GM12878 (cell line): ENCODE results near the gene KCNN3. TPM values are rescaled to one million over a fixed set of nuclear protein-coding genes. Genes with fewer than 3 reads are reported as not detected.

Experiments used
- CBX5 ChIP-seq: sonication (generic); IDR thresholded peaks from 2 replicates; pipeline ENCODE4 v1.6.1; 2016; ENCODE audit warnings: low read depth, moderate library complexity, mild to moderate bottlenecking, inconsistent platforms
- CHD1 ChIP-seq: IDR thresholded peaks from 2 replicates; pipeline ENCODE4 v1.6.1; 2012; ENCODE audit warnings: low read depth, low read length, improper control_type of control experiment
- CUX1 ChIP-seq: IDR thresholded peaks from 2 replicates; pipeline ENCODE4 v1.6.1; 2012; ENCODE audit warnings: improper control_type of control experiment, low read depth, low read length; ENCODE audit not compliant: insufficient replicate concordance
- DPF2 ChIP-seq: fragments of 450-650 bp; IDR thresholded peaks from 2 replicates; pipeline ENCODE4 v1.6.1; 2017; ENCODE audit warnings: mild to moderate bottlenecking
- E2F8 ChIP-seq: fragments of 450-650 bp; IDR thresholded peaks from 2 replicates; pipeline ENCODE4 v1.6.1; 2018; ENCODE audit warnings: mild to moderate bottlenecking, low read depth, moderate library complexity; ENCODE audit not compliant: partially characterized antibody
- FOXM1 ChIP-seq: IDR thresholded peaks from 2 replicates; pipeline ENCODE4 v1.6.1; 2012; ENCODE audit warnings: low read depth, mild to moderate bottlenecking, inconsistent platforms, low read length, moderate library complexity
- MAX ChIP-seq: IDR thresholded peaks from 2 replicates; pipeline ENCODE4 v1.6.1; 2012; ENCODE audit warnings: low read depth, low read length, improper control_type of control experiment
- MEF2B ChIP-seq: fragments of 450-650 bp; IDR thresholded peaks from 2 replicates; pipeline ENCODE4 v1.6.1; 2018; ENCODE audit warnings: mild to moderate bottlenecking, moderate library complexity; ENCODE audit not compliant: partially characterized antibody, poor library complexity, severe bottlenecking
- NR2C2 ChIP-seq: IDR thresholded peaks from 2 replicates; pipeline ENCODE4 v1.6.1; 2011; ENCODE audit warnings: borderline replicate concordance, low read depth; ENCODE audit not compliant: control insufficient read depth, insufficient read length
- PRDM15 ChIP-seq: fragments of 450-650 bp; formaldehyde crosslinking; IDR thresholded peaks from 2 replicates; pipeline ENCODE4 v1.4.0; 2020; ENCODE audit warnings: mild to moderate bottlenecking, moderate library complexity
- SMAD1 ChIP-seq: fragments of 450-650 bp; IDR thresholded peaks from 2 replicates; pipeline ENCODE4 v1.6.1; 2018; ENCODE audit warnings: mild to moderate bottlenecking, low read depth; ENCODE audit not compliant: partially characterized antibody
- SMAD5 ChIP-seq: IDR thresholded peaks from 2 replicates; pipeline ENCODE4 v1.6.1; 2016; ENCODE audit warnings: antibody characterized with exemption, low read depth
- STAT1 ChIP-seq: fragments of 450-650 bp; conservative IDR thresholded peaks from 2 replicates; pipeline ENCODE4 v1.6.1; 2014; ENCODE audit warnings: antibody characterized with exemption, mild to moderate bottlenecking
- YBX1 ChIP-seq: fragments of 450-650 bp; IDR thresholded peaks from 2 replicates; pipeline ENCODE4 v1.6.1; 2016; ENCODE audit warnings: antibody characterized with exemption
- ZSCAN29 ChIP-seq: fragments of 450-650 bp; IDR thresholded peaks from 2 replicates; pipeline ENCODE4 v1.6.1; 2017; ENCODE audit warnings: mild to moderate bottlenecking, moderate library complexity
- polyA plus RNA-seq, 11 experiments: library from polyadenylated mRNA; depleted of rRNA in 4 of 11; unstranded in 6 of 11; stranded (reverse) in 5 of 11; fragments of >200 nt; fragmentation: Nextera tagmentation in 4 of 11; fragmentation: Illumina TruSeq in 1 of 11; extraction: Ambion mirVana in 4 of 11; extraction: Trizol in 1 of 11; gene quantifications; 1 replicate in 1 of 11; 2 replicates in 10 of 11; pipeline versions ENCODE4 v1.2.1 to v1.2.3, GENCODE V29; 2011 to 2016; ENCODE audit warnings: inconsistent platforms in 2 of 11, missing spikeins in 2 of 11, low read depth in 1 of 11
- total RNA-seq, 4 experiments: library from RNA; depleted of rRNA in 3 of 4; stranded (reverse); fragments of >200 nt in 3 of 4; fragmentation: Illumina TruSeq in 1 of 4; extraction: Trizol in 1 of 4; gene quantifications; 2 replicates each; pipeline versions ENCODE4 v1.2.1 to v1.2.3, GENCODE V29; 2013 to 2021
- TF ChIP-seq, protein P1 (sequence below): fragments of 450-650 bp; IDR thresholded peaks from 2 replicates; pipeline ENCODE4 v1.6.1; 2017; ENCODE audit warnings: antibody characterized with exemption, mild to moderate bottlenecking, moderate library complexity

KCNN3 gene
- total and polyA plus RNA-seq, 10 of the 15 experiments (the other 5 are each of a cell fraction or from before 2014, with no cell fraction given) = 3.5 to 26.4 (median 14.9) TPM

GRCh38 chr1:154874465-154874864, 4.4 kb upstream of the KCNN3 start (continued):
- TF ChIP-seq MAX = no peak
- no peak for TF ChIP-seq NR2C2
- peak; percentile 46 for TF ChIP-seq CUX1
- TF ChIP-seq PRDM15 (CRISPR knock-in tag) = no peak
- TF ChIP-seq CBX5 = no peak
- no peak for TF ChIP-seq SMAD5
- no peak for TF ChIP-seq STAT1
- TF ChIP-seq E2F8 = no peak
- peak; percentile 67; the same call in 1 of the 2 replicates for TF ChIP-seq FOXM1
- no peak for TF ChIP-seq YBX1
- no peak for TF ChIP-seq SMAD1
- no peak for TF ChIP-seq CHD1
- no peak for TF ChIP-seq MEF2B
- TF ChIP-seq DPF2 = peak; percentile 66
- no peak for TF ChIP-seq ZSCAN29
- TF ChIP-seq, protein P1, sequence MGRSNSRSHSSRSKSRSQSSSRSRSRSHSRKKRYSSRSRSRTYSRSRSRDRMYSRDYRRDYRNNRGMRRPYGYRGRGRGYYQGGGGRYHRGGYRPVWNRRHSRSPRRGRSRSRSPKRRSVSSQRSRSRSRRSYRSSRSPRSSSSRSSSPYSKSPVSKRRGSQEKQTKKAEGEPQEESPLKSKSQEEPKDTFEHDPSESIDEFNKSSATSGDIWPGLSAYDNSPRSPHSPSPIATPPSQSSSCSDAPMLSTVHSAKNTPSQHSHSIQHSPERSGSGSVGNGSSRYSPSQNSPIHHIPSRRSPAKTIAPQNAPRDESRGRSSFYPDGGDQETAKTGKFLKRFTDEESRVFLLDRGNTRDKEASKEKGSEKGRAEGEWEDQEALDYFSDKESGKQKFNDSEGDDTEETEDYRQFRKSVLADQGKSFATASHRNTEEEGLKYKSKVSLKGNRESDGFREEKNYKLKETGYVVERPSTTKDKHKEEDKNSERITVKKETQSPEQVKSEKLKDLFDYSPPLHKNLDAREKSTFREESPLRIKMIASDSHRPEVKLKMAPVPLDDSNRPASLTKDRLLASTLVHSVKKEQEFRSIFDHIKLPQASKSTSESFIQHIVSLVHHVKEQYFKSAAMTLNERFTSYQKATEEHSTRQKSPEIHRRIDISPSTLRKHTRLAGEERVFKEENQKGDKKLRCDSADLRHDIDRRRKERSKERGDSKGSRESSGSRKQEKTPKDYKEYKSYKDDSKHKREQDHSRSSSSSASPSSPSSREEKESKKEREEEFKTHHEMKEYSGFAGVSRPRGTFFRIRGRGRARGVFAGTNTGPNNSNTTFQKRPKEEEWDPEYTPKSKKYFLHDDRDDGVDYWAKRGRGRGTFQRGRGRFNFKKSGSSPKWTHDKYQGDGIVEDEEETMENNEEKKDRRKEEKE = no peak
